H1 (cell line): ENCODE results near the gene RARB. TPM values are rescaled to one million over a fixed set of nuclear protein-coding genes. Genes with fewer than 3 reads are reported as not detected.

ENCODE experiments used
- CTCF ChIA-PET: fragments of 300-600 bp; sonication (Branson Sonifier 250); formaldehyde crosslinking; loops from one replicate; lab custom pipeline; 2021; ENCODE audit not compliant: partially characterized antibody; lab: Charles Lee
- POLR2A ChIA-PET: fragments of 300-600 bp; sonication (Branson Sonifier 250); formaldehyde crosslinking; loops from one replicate; lab custom pipeline; 2021; ENCODE audit warnings: inconsistent platforms; ENCODE audit not compliant: partially characterized antibody; lab: Charles Lee
- DNase-seq, 2 experiments: peaks; one replicate each; pipeline versions ENCODE4 v3.0.0 to v3.0.0-alpha.2; 2010 to 2022; ENCODE audit warnings: low spot score in 2 of 2, low read depth in 1 of 2, mixed read lengths in 1 of 2
- FAIRE-seq: peaks from 2 replicates; lab custom pipeline; 2011; peaks lifted over from hg19 to GRCh38; lab: Jason Lieb, UNC
- H2AFZ ChIP-seq: 2 replicates; pipeline ENCODE4 v1.8.1; 2012; ENCODE audit warnings: low read length, inconsistent platforms
- H2AK5ac ChIP-seq: 2 replicates; pipeline ENCODE4 v1.6.1; 2013; ENCODE audit warnings: low read depth, low read length
- H2BK120ac ChIP-seq: replicated peaks from 2 replicates; pipeline ENCODE3; 2013; ENCODE audit warnings: low read depth, low read length, inconsistent platforms
- H2BK12ac ChIP-seq: 2 replicates; pipeline ENCODE4 v1.6.1; 2013; ENCODE audit warnings: low read depth, low read length
- H2BK15ac ChIP-seq: 2 replicates; pipeline ENCODE4 v1.6.1; 2013; ENCODE audit warnings: low read length
- H2BK20ac ChIP-seq: 2 replicates; pipeline ENCODE4 v1.6.1; 2013; ENCODE audit warnings: low read length
- H2BK5ac ChIP-seq: 2 replicates; pipeline ENCODE4 v1.6.1; 2013; ENCODE audit warnings: low read depth, low read length
- H3K14ac ChIP-seq: 2 replicates; pipeline ENCODE4 v1.6.1; 2013; ENCODE audit warnings: inconsistent platforms; ENCODE audit not compliant: insufficient read length
- H3K18ac ChIP-seq: 2 replicates; pipeline ENCODE4 v1.6.1; 2013; ENCODE audit warnings: low read length; ENCODE audit errors: extremely low read depth
- H3K23ac ChIP-seq: 2 replicates; pipeline ENCODE4 v1.6.1; 2013; ENCODE audit warnings: inconsistent platforms; ENCODE audit not compliant: insufficient read length
- H3K23me2 ChIP-seq: 2 replicates; pipeline ENCODE4 v1.6.1; 2013; ENCODE audit warnings: low read depth, low read length
- H3K27ac ChIP-seq: 2 replicates; pipeline ENCODE4 v1.6.1; 2011; ENCODE audit warnings: low read depth, low read length, inconsistent platforms
- H3K27me3 ChIP-seq, 4 experiments: replicated peaks in 1 of 4; 1 replicate in 1 of 4; 2 replicates in 3 of 4; pipeline versions ENCODE4 v1.6.1 to v1.8.1; 2011 to 2013; ENCODE audit warnings: low read length in 3 of 4, mild to moderate bottlenecking in 3 of 4, inconsistent platforms in 2 of 4, mixed read lengths in 2 of 4, moderate library complexity in 1 of 4; ENCODE audit not compliant: control insufficient read depth in 3 of 4, insufficient read depth in 3 of 4; ENCODE audit errors: extremely low read depth in 1 of 4
- H3K36me3 ChIP-seq, 4 experiments: 2 replicates each; pipeline versions ENCODE4 v1.6.1 to v1.8.1; 2011 to 2013; ENCODE audit warnings: mild to moderate bottlenecking in 4 of 4, low read length in 3 of 4, moderate library complexity in 2 of 4, control low read depth in 1 of 4, inconsistent platforms in 1 of 4; ENCODE audit not compliant: insufficient read depth in 4 of 4, control insufficient read depth in 2 of 4
- H3K4ac ChIP-seq: replicated peaks from 2 replicates; pipeline ENCODE3; 2013; ENCODE audit warnings: low read length, low read depth, mixed read lengths, inconsistent platforms; ENCODE audit not compliant: insufficient read length
- H3K4me1 ChIP-seq, 4 experiments: replicated peaks in 1 of 4; 1 replicate in 1 of 4; 2 replicates in 3 of 4; pipeline versions ENCODE4 v1.6.1 to v1.8.1; 2011 to 2013; ENCODE audit warnings: low read length in 3 of 4, inconsistent platforms in 2 of 4, mixed read lengths in 1 of 4; ENCODE audit not compliant: insufficient read depth in 4 of 4, control insufficient read depth in 3 of 4
- H3K4me2 ChIP-seq, 2 experiments: 2 replicates each; pipeline versions ENCODE4 v1.6.1 to v1.8.1; 2011 to 2013; ENCODE audit warnings: low read depth in 2 of 2, low read length in 2 of 2, control low read depth in 1 of 2, inconsistent platforms in 1 of 2, mild to moderate bottlenecking in 1 of 2; ENCODE audit not compliant: insufficient read depth in 1 of 2
- H3K4me3 ChIP-seq, 4 experiments: fragments of 200-600, 300-600 bp in 1 of 4; sonication (generic), shearing (Covaris generic), sonication (Bioruptor Twin) in 1 of 4; 2 replicates each; pipeline versions ENCODE4 v1.5.1 to v1.8.1; 2011 to 2016; ENCODE audit warnings: low read length in 4 of 4, low read depth in 3 of 4, control low read depth in 2 of 4, inconsistent platforms in 2 of 4, mild to moderate bottlenecking in 2 of 4, mixed read lengths in 1 of 4, moderate library complexity in 1 of 4; ENCODE audit not compliant: insufficient read depth in 2 of 4; ENCODE audit errors: extremely low read depth in 1 of 4
- H3K56ac ChIP-seq: replicated peaks from 2 replicates; pipeline ENCODE3; 2013; ENCODE audit warnings: low read depth, mild to moderate bottlenecking, mixed read lengths, low read length, inconsistent platforms; ENCODE audit not compliant: insufficient read length
- H3K79me1 ChIP-seq: 2 replicates; pipeline ENCODE4 v1.6.1; 2013; ENCODE audit warnings: low read depth, low read length, control low read depth
- H3K79me2 ChIP-seq, 2 experiments: 2 replicates each; pipeline versions ENCODE4 v1.6.1 to v1.8.1; 2012 to 2013; ENCODE audit warnings: low read length in 2 of 2, mild to moderate bottlenecking in 2 of 2, inconsistent platforms in 1 of 2; ENCODE audit not compliant: insufficient read depth in 2 of 2, control insufficient read depth in 1 of 2
- H3K9ac ChIP-seq, 4 experiments: replicated peaks in 1 of 4; 1 replicate in 1 of 4; 2 replicates in 3 of 4; pipeline versions ENCODE4 v1.6.1 to v1.8.1; 2011 to 2013; ENCODE audit warnings: low read depth in 3 of 4, low read length in 3 of 4, control low read depth in 2 of 4, mild to moderate bottlenecking in 2 of 4, moderate library complexity in 2 of 4, inconsistent platforms in 1 of 4; ENCODE audit errors: extremely low read depth in 1 of 4
- H3K9me3 ChIP-seq, 2 experiments: 2 replicates each; pipeline versions ENCODE4 v1.6.1 to v1.8.1; 2012 to 2013; ENCODE audit warnings: mild to moderate bottlenecking in 2 of 2, moderate library complexity in 2 of 2, control low read depth in 1 of 2, inconsistent platforms in 1 of 2, low read depth in 1 of 2, low read length in 1 of 2, mixed read lengths in 1 of 2; ENCODE audit not compliant: insufficient read depth in 2 of 2
- H4K20me1 ChIP-seq, 2 experiments: replicated peaks in 1 of 2; 2 replicates each; pipeline versions ENCODE3 to v1.8.1; 2011 to 2013; ENCODE audit warnings: inconsistent platforms in 2 of 2, low read length in 2 of 2, mild to moderate bottlenecking in 1 of 2; ENCODE audit not compliant: insufficient read depth in 2 of 2, control insufficient read depth in 1 of 2
- H4K5ac ChIP-seq: 2 replicates; pipeline ENCODE4 v1.6.1; 2013; ENCODE audit warnings: low read length, low read depth, mixed read lengths, inconsistent platforms; ENCODE audit not compliant: insufficient read length
- H4K8ac ChIP-seq: 2 replicates; pipeline ENCODE4 v1.8.0; 2013; ENCODE audit warnings: mild to moderate bottlenecking, moderate library complexity, low read length, inconsistent platforms; ENCODE audit not compliant: insufficient read depth; ENCODE audit errors: extremely low read depth
- H4K91ac ChIP-seq: replicated peaks from 2 replicates; pipeline ENCODE3; 2013; ENCODE audit warnings: low read length, mixed read lengths, inconsistent platforms; ENCODE audit not compliant: insufficient read length
- WGBS, 2 experiments: shearing (Covaris generic) in 1 of 2; methylation state at CpG; one replicate each; pipeline versions ENCODE4 v1.1.6 to v1.1.7; 2013 to 2015; ENCODE audit warnings: low lambda C conversion rate in 2 of 2, mixed read lengths in 2 of 2, inconsistent platforms in 1 of 2, low coverage in 1 of 2, missing lambda C conversion rate in 1 of 2; ENCODE audit not compliant: insufficient replicate concordance in 2 of 2, insufficient coverage in 1 of 2, insufficient read length in 1 of 2; ENCODE audit errors: extremely low coverage in 1 of 2, missing lambda C conversion rate in 1 of 2; 5-methylcytosine and 5-hydroxymethylcytosine counted together
- polyA plus RNA-seq, 7 experiments: library from polyadenylated mRNA; depleted of rRNA in 3 of 7; stranded (reverse) in 5 of 7; unstranded in 2 of 7; fragments of >200 nt in 5 of 7; fragments of 200-250 nt in 2 of 7; gene quantifications; 1 replicate in 5 of 7; 2 replicates in 1 of 7; 4 replicates in 1 of 7; pipeline versions ENCODE4 v1.2.1 to v1.2.3, GENCODE V29; 2011 to 2013; ENCODE audit warnings: missing spikeins in 2 of 7, mixed read lengths in 2 of 7
- total RNA-seq: library from RNA; stranded (reverse); fragmentation: NEBNext Ultra II Directional; extraction: Animal tissue kit (Norgen Biotek cat#: 25700); gene quantifications from 2 replicates; pipeline ENCODE4 v1.2.1, GENCODE V29; 2021

Gene RARB
- total and polyA plus RNA-seq, 2 of the 8 experiments (the other 6 are each of a cell fraction or from before 2014, with no cell fraction given): 0.15 to 0.22 TPM

- H4K5ac ChIP-seq: no peak overlapping the region
- H2AFZ ChIP-seq: no peak overlapping the region
- H3K9ac ChIP-seq: no peak overlapping the region
- H3K4me2 ChIP-seq: no peak overlapping the region
- H3K4ac ChIP-seq: no peak overlapping the region
- no peaks in the 10 kb centered on the region for H4K20me1 ChIP-seq
- H2BK120ac ChIP-seq: no peak overlapping the region
- H3K14ac ChIP-seq: no peak overlapping the region
- H3K27ac ChIP-seq: no peak overlapping the region
- H3K18ac ChIP-seq: no peak overlapping the region
- no peaks in the 10 kb centered on the region for H3K9me3 ChIP-seq
- H2BK20ac ChIP-seq: no peak overlapping the region
- H2BK5ac ChIP-seq: no peak overlapping the region
- no peak overlapping the region for H2AK5ac ChIP-seq
- H2BK15ac ChIP-seq: no peak overlapping the region
- no peak overlapping the region for H3K56ac ChIP-seq
- H3K79me1 ChIP-seq: no peaks in the 10 kb centered on the region
- no peak overlapping the region for H4K91ac ChIP-seq
- no peak overlapping the region for H3K4me3 ChIP-seq
- H2BK12ac ChIP-seq: no peak overlapping the region
- H3K4me1 ChIP-seq: no peaks in the 10 kb centered on the region
- no peak overlapping the region for H4K8ac ChIP-seq
- CTCF ChIA-PET: interaction anchor here (0.5 to 11.9 kb wide), 13 partner anchors 9 to 735 kb away, joined by 3 to 138 read pairs (median 3); no protein-coding TSS in a partner anchor
- POLR2A ChIA-PET: interaction anchor here (1.0 kb wide), 1 partner anchor 9 kb away, joined by 3 read pairs; no protein-coding TSS in a partner anchor
- H3K27me3 ChIP-seq: no peaks in the 10 kb centered on the region
- FAIRE-seq (no peak), DNase-seq (no peak)
- WGBS, 2 experiments: 92% methylated on average over 14 of the region's 14 CpGs; no CpG with 5 or more reads in 1 of the 2 experiments
- H3K23me2 ChIP-seq: no peaks in the 10 kb centered on the region
- H3K79me2 ChIP-seq: no peaks in the 10 kb centered on the region
- H3K23ac ChIP-seq: no peak overlapping the region
- H3K36me3 ChIP-seq: no peaks in the 10 kb centered on the region
Measured at GRCh38 chr3:25585361-25586166, 157.5 kb downstream of the RARB start.
